Measurements from ENCODE around the gene ADH5.

DNA sequence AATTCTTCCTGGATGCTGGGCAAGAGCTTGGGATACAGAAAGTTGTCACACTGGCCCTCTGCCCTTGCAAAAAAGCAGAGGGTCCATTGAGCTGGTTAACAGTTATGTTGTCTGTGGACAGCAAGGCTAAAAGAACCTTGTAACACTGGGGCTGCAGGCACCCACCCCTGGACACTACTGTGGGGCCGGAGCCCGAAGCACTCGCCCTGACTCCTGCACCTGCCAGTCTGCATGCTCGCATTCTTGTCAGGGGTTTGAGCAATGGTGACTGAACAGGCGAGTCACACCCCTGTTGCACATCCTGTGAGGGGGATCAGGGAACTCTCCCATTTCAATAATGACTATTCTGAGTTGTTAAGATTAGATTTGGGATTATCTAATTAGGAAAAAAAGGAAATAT lies 31.9 kb upstream of the ADH5 start:
- TF ChIP-seq, protein P1, sequence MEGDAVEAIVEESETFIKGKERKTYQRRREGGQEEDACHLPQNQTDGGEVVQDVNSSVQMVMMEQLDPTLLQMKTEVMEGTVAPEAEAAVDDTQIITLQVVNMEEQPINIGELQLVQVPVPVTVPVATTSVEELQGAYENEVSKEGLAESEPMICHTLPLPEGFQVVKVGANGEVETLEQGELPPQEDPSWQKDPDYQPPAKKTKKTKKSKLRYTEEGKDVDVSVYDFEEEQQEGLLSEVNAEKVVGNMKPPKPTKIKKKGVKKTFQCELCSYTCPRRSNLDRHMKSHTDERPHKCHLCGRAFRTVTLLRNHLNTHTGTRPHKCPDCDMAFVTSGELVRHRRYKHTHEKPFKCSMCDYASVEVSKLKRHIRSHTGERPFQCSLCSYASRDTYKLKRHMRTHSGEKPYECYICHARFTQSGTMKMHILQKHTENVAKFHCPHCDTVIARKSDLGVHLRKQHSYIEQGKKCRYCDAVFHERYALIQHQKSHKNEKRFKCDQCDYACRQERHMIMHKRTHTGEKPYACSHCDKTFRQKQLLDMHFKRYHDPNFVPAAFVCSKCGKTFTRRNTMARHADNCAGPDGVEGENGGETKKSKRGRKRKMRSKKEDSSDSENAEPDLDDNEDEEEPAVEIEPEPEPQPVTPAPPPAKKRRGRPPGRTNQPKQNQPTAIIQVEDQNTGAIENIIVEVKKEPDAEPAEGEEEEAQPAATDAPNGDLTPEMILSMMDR (IDR thresholded peaks at IDR 0.05): no peak
- TF ChIP-seq POLR2A (IDR thresholded peaks at IDR 0.05): no peak
